GM23338 (cell line): ENCODE measurements around the gene VENTX.

ENCODE experiments used
- CREB1 ChIP-seq: fragments of 250-450 bp; sonication (Bioruptor Pico); IDR thresholded peaks from 2 replicates; pipeline ENCODE4 v1.5.0; 2020; ENCODE audit warnings: low read depth, mild to moderate bottlenecking, moderate library complexity
- CTCF ChIP-seq, 2 experiments: fragments of 200-600 bp in 1 of 2; sonication (generic) in 1 of 2; conservative IDR thresholded peaks; 2 replicates each; pipeline versions ENCODE4 v1.5.1 to v1.6.1; 2016 to 2017; ENCODE audit warnings: antibody characterized with exemption in 2 of 2, low read depth in 2 of 2, mild to moderate bottlenecking in 2 of 2, moderate library complexity in 1 of 2
- EZH2 ChIP-seq: fragments of 200-600 bp; sonication (generic); IDR thresholded peaks from one replicate; pipeline ENCODE4 v1.8.0; 2017; ENCODE audit warnings: antibody characterized with exemption, mild to moderate bottlenecking, low read depth; ENCODE audit not compliant: unreplicated experiment
- EZH2phosphoT487 ChIP-seq: fragments of 200-600 bp; sonication (generic); IDR thresholded peaks from one replicate; pipeline ENCODE4 v1.8.1; 2018; ENCODE audit warnings: antibody characterized with exemption; ENCODE audit not compliant: unreplicated experiment
- JUNB ChIP-seq: IDR thresholded peaks from one replicate; pipeline ENCODE4 v1.6.1; 2016; ENCODE audit warnings: antibody characterized with exemption; ENCODE audit not compliant: unreplicated experiment
- POLR2AphosphoS5 ChIP-seq: IDR thresholded peaks from 2 replicates; pipeline ENCODE4 v1.6.1; 2016; ENCODE audit warnings: antibody characterized with exemption, low read depth
- REST ChIP-seq: IDR thresholded peaks from one replicate; pipeline ENCODE4 v1.6.1; 2018; ENCODE audit warnings: antibody characterized with exemption; ENCODE audit not compliant: unreplicated experiment
- ZNF462 ChIP-seq: fragments of 250-450 bp; sonication (Bioruptor Pico); IDR thresholded peaks from 2 replicates; pipeline ENCODE4 v1.5.0; 2020; ENCODE audit warnings: mild to moderate bottlenecking, moderate library complexity

GRCh38 chr10:133235265-133235855, 2.3 kb upstream of the VENTX start:
- no peak for TF ChIP-seq CTCF (conservative IDR thresholded peaks at IDR 0.05; ENCODE audit: low read depth in 2 of 2)
- no peak for TF ChIP-seq EZH2
- TF ChIP-seq CREB1 (CRISPR knock-in tag), result no peak
- no peak for TF ChIP-seq POLR2AphosphoS5
- TF ChIP-seq JUNB, result no peak
- TF ChIP-seq REST, result no peak
- TF ChIP-seq EZH2phosphoT487, result no peak
- TF ChIP-seq ZNF462 (CRISPR knock-in tag), result no peak
